ENCODE results near the gene CSPG4.

The CSPG4 gene

GRCh38 chr15:75675579-75676404 is 36.9 kb downstream of the CSPG4 start:
- no peaks in the 10 kb centered on the region for H3K4me1 ChIP-seq (ENCODE audit: low read depth, poor library complexity, severe bottlenecking)
- H3K4me3 ChIP-seq (IDR thresholded peaks at IDR 0.05; ENCODE audit: insufficient read depth, low read depth, low read length) = no peak overlapping the region
- H3K79me2 ChIP-seq (ENCODE audit: insufficient read depth, low read depth) = no peaks in the 10 kb centered on the region
- no peak for TF ChIP-seq CTCF (conservative IDR thresholded peaks at IDR 0.05; ENCODE audit: low read depth, low read length)
- no peak overlapping the region for H3K9ac ChIP-seq
- H4K20me1 ChIP-seq (ENCODE audit: insufficient read depth) = no peaks in the 10 kb centered on the region
- no peak overlapping the region for H3K4me2 ChIP-seq
- H3K36me3 ChIP-seq (ENCODE audit: insufficient read depth) = no peaks in the 10 kb centered on the region
- no peak overlapping the region for H2AFZ ChIP-seq (ENCODE audit: low read depth)
- H3K27ac ChIP-seq = no peak overlapping the region
- H3K27me3 ChIP-seq (ENCODE audit: insufficient read depth, low read depth) = no peaks in the 10 kb centered on the region; the same call in 1 of the 2 replicates

- Histone ChIP-seq H3K4me3 (IDR thresholded peaks at IDR 0.05; ENCODE audit: insufficient read depth, low read depth, low read length) (no peak overlapping the region), H3K4me1 (ENCODE audit: low read depth, poor library complexity, severe bottlenecking) (no peaks in the 10 kb centered on the region), H3K27ac (no peak overlapping the region), H3K27me3 (ENCODE audit: insufficient read depth, low read depth) (no peaks in the 10 kb centered on the region; the same call in 1 of the 2 replicates), H2AFZ (ENCODE audit: low read depth) (no peak overlapping the region), H3K4me2 (no peak overlapping the region), H3K36me3 (ENCODE audit: insufficient read depth) (no peaks in the 10 kb centered on the region), H3K9ac (no peak overlapping the region), H4K20me1 (ENCODE audit: insufficient read depth) (no peaks in the 10 kb centered on the region), H3K79me2 (ENCODE audit: insufficient read depth, low read depth) (no peaks in the 10 kb centered on the region)
- no peak for TF ChIP-seq CTCF (conservative IDR thresholded peaks at IDR 0.05; ENCODE audit: low read depth, low read length)
Measured at GRCh38 chr15:75674366-75674765, 38.3 kb downstream of the CSPG4 start.

DNA sequence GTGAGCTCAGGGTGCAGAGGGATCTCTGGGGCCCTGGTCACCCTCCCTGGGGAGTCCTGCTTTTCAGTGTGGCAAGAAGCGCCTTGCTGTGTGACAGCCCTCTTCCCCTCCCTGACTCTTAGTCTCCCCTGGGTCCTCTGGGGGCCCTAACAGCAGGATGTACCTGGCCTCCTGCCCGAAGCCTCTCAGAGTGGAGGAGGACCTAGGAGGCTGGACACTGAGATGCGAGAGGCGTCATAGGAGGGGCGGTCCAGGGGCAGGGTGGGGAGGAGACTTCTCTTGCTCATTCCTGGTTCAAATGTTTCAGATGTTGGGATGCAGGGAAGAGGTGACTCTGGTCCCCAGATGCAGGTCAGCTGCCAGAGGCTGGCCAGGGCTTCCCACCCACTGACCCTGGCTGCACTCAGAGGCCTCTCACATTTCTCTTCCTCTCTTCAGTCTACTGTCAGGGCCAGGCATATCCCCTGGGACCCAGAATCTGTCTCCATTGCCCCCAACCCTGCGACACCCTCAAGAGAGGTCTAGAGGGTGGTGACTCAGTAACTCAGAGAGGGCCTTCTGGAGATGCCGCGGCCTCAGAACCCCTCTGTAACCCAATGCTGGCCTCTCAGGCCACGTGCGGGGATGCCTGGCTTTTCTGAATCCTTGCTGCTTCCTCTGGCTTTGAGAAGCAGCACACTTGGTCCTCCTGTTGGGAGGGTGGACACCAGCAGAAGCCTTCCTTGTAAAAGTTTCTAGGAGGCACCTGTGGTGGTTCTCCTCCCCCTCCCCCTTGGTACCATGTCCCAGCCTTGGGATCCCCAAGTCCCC is 39.0 kb downstream of the CSPG4 start:
- H3K4me2 ChIP-seq = no peak overlapping the region
- H3K4me1 ChIP-seq (ENCODE audit: low read depth, poor library complexity, severe bottlenecking) = no peaks in the 10 kb centered on the region
- no peaks in the 10 kb centered on the region for H3K79me2 ChIP-seq (ENCODE audit: insufficient read depth, low read depth)
- H3K27ac ChIP-seq = no peak overlapping the region
- no peak overlapping the region for H3K4me3 ChIP-seq (IDR thresholded peaks at IDR 0.05; ENCODE audit: insufficient read depth, low read depth, low read length)
- no peak overlapping the region for H2AFZ ChIP-seq (ENCODE audit: low read depth)
- no peaks in the 10 kb centered on the region for H4K20me1 ChIP-seq (ENCODE audit: insufficient read depth)
- H3K27me3 ChIP-seq (ENCODE audit: insufficient read depth, low read depth) = no peaks in the 10 kb centered on the region; the same call in 1 of the 2 replicates
- H3K9ac ChIP-seq = no peak overlapping the region
- no peak for TF ChIP-seq CTCF (conservative IDR thresholded peaks at IDR 0.05; ENCODE audit: low read depth, low read length)
- H3K36me3 ChIP-seq (ENCODE audit: insufficient read depth) = no peaks in the 10 kb centered on the region

GRCh38 chr15:75672646-75673425 is 39.8 kb downstream of the CSPG4 start:
- Histone ChIP-seq H3K4me2 (no peak overlapping the region), H3K27me3 (ENCODE audit: insufficient read depth, low read depth) (no peaks in the 10 kb centered on the region; the same call in 1 of the 2 replicates), H4K20me1 (ENCODE audit: insufficient read depth) (no peaks in the 10 kb centered on the region), H3K27ac (no peak overlapping the region), H3K4me3 (IDR thresholded peaks at IDR 0.05; ENCODE audit: insufficient read depth, low read depth, low read length) (no peak overlapping the region), H3K36me3 (ENCODE audit: insufficient read depth) (no peaks in the 10 kb centered on the region), H3K4me1 (ENCODE audit: low read depth, poor library complexity, severe bottlenecking) (no peaks in the 10 kb centered on the region), H2AFZ (ENCODE audit: low read depth) (no peak overlapping the region), H3K9ac (no peak overlapping the region), H3K79me2 (ENCODE audit: insufficient read depth, low read depth) (no peaks in the 10 kb centered on the region)
- TF ChIP-seq CTCF (conservative IDR thresholded peaks at IDR 0.05; ENCODE audit: low read depth, low read length) = no peak

Measured in KMS-11 (cell line).